Measurements from ENCODE around the gene NANOS1.
A peak's percentile ranks its signal among the peaks of the same experiment; 100 is the strongest.

Gene NANOS1

GRCh38 chr10:119029613-119030420, at the start of gene NANOS1:
NANOS1 (plus strand) TSS chr10:119029714; CDS start chr10:119029802, 88 bp downstream.
- DNase-seq (ENCODE audit: low spot score): no peak

- DNase-seq (ENCODE audit: low spot score): no peak
Measured at GRCh38 chr10:118980135-118980865, 49.2 kb upstream of the NANOS1 start.

GRCh38 chr10:118980870-118981269, 48.6 kb upstream of the NANOS1 start:
- no peak for DNase-seq (ENCODE audit: low spot score)

- DNase-seq (ENCODE audit: low spot score): no peak
Measured at GRCh38 chr10:118981946-118982345, 47.6 kb upstream of the NANOS1 start.

- no peak for DNase-seq (ENCODE audit: low spot score)
Measured at GRCh38 chr10:118982366-118982765, 47.1 kb upstream of the NANOS1 start.

- no peak for DNase-seq (ENCODE audit: low spot score)
Measured at GRCh38 chr10:118983263-118983662, 46.3 kb upstream of the NANOS1 start.

- no peak for DNase-seq (ENCODE audit: low spot score)
Measured at GRCh38 chr10:118985576-118985975, 43.9 kb upstream of the NANOS1 start.

GRCh38 chr10:118986815-118987790, 42.4 kb upstream of the NANOS1 start:
- no peak for DNase-seq (ENCODE audit: low spot score)

GRCh38 chr10:118990326-118990725, 39.2 kb upstream of the NANOS1 start:
- no peak for DNase-seq (ENCODE audit: low spot score)

GRCh38 chr10:118992496-118992895, 37.0 kb upstream of the NANOS1 start:
- DNase-seq (ENCODE audit: low spot score): no peak

GRCh38 chr10:118993214-118993613, 36.3 kb upstream of the NANOS1 start:
- DNase-seq (ENCODE audit: low spot score): no peak

- no peak for DNase-seq (ENCODE audit: low spot score)
Measured at GRCh38 chr10:118994321-118994720, 35.2 kb upstream of the NANOS1 start.

GRCh38 chr10:118995739-118996138, 33.8 kb upstream of the NANOS1 start:
- no peak for DNase-seq (ENCODE audit: low spot score)

GRCh38 chr10:118997379-118997778, 32.1 kb upstream of the NANOS1 start:
- no peak for DNase-seq (ENCODE audit: low spot score)

GRCh38 chr10:118998183-118998582, 31.3 kb upstream of the NANOS1 start:
- DNase-seq (ENCODE audit: low spot score): no peak

GRCh38 chr10:119001717-119002500, 27.6 kb upstream of the NANOS1 start:
- no peak for DNase-seq (ENCODE audit: low spot score)

- DNase-seq (ENCODE audit: low spot score): no peak
Measured at GRCh38 chr10:119003572-119004289, 25.8 kb upstream of the NANOS1 start.

GRCh38 chr10:119005362-119006043, 24.0 kb upstream of the NANOS1 start:
- no peak for DNase-seq (ENCODE audit: low spot score)

- peak; percentile 92 for DNase-seq (ENCODE audit: low spot score)
Measured at GRCh38 chr10:119006451-119007210, 22.9 kb upstream of the NANOS1 start.
